HL-60 (cell line): ENCODE data around the gene ARHGAP32.
A peak's percentile ranks its signal among the peaks of the same experiment; 100 is the strongest.
"Not testable (repeated sequence)": the region's sequence is repeated elsewhere in the genome, so short reads cannot be mapped to it uniquely, and the experiment has no call there.

ENCODE experiments used
- DNase-seq, 2 experiments: peaks; one replicate each; pipeline ENCODE4 v3.0.0-alpha.2; 2010 to 2020; ENCODE audit warnings: low read depth in 1 of 2, low spot score in 1 of 2
- H3K27ac ChIP-seq: fragments of 250-450 bp; sonication (Bioruptor Pico); replicated peaks from 2 replicates; pipeline ENCODE4 v1.5.1; 2020; ENCODE audit warnings: mild to moderate bottlenecking, moderate library complexity
- H3K27me3 ChIP-seq: fragments of 250-450 bp; sonication (Bioruptor Pico); 2 replicates; pipeline ENCODE4 v1.5.1; 2021; ENCODE audit warnings: mild to moderate bottlenecking, moderate library complexity; ENCODE audit not compliant: insufficient read depth, poor library complexity, severe bottlenecking
- H3K4me3 ChIP-seq: replicated peaks from 2 replicates; pipeline ENCODE4 v1.5.1; 2011; ENCODE audit warnings: mild to moderate bottlenecking, control low read depth, low read length; ENCODE audit not compliant: insufficient read depth
- GABPA ChIP-seq: IDR thresholded peaks from 2 replicates; pipeline ENCODE4 v1.6.1; 2012; ENCODE audit warnings: low read depth
- POLR2AphosphoS5 ChIP-seq: IDR thresholded peaks from 2 replicates; pipeline ENCODE4 v1.6.1; 2012; ENCODE audit warnings: low read depth
- SPI1 ChIP-seq: IDR thresholded peaks from 2 replicates; pipeline ENCODE4 v1.6.1; 2012; ENCODE audit warnings: low read depth, mild to moderate bottlenecking, borderline replicate concordance
- TF ChIP-seq, protein P1 (sequence below): IDR thresholded peaks from 2 replicates; pipeline ENCODE4 v1.6.1; 2012; ENCODE audit warnings: low read depth; ENCODE audit not compliant: insufficient replicate concordance
- TF ChIP-seq, protein P2 (sequence below): IDR thresholded peaks from one replicate; pipeline ENCODE4 v1.5.1; 2011; ENCODE audit warnings: low read length, control low read depth, inconsistent platforms; ENCODE audit not compliant: insufficient read depth

Gene ARHGAP32

DNA sequence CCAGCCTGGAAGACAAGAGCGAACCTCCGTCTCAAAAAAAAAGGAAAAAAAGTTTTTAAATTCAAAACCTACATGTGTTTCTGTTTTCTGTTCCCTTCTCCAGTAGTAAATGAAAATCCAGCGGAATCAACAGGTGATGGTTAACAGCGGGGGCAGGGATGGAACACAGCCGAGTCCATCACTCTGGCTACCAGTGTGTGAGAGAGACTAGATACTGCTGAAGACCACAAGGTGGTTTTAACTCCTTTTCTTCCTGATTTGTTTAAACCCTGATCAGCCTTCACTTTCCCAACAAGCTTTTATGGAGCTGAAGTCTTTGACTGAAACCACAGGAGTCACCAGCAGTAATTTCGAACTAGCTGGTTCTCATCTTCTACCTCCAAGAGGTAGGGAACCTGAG is 3.6 kb upstream of the ARHGAP32 start:
- no peak overlapping the region for H3K4me3 ChIP-seq
- TF ChIP-seq, protein P1, sequence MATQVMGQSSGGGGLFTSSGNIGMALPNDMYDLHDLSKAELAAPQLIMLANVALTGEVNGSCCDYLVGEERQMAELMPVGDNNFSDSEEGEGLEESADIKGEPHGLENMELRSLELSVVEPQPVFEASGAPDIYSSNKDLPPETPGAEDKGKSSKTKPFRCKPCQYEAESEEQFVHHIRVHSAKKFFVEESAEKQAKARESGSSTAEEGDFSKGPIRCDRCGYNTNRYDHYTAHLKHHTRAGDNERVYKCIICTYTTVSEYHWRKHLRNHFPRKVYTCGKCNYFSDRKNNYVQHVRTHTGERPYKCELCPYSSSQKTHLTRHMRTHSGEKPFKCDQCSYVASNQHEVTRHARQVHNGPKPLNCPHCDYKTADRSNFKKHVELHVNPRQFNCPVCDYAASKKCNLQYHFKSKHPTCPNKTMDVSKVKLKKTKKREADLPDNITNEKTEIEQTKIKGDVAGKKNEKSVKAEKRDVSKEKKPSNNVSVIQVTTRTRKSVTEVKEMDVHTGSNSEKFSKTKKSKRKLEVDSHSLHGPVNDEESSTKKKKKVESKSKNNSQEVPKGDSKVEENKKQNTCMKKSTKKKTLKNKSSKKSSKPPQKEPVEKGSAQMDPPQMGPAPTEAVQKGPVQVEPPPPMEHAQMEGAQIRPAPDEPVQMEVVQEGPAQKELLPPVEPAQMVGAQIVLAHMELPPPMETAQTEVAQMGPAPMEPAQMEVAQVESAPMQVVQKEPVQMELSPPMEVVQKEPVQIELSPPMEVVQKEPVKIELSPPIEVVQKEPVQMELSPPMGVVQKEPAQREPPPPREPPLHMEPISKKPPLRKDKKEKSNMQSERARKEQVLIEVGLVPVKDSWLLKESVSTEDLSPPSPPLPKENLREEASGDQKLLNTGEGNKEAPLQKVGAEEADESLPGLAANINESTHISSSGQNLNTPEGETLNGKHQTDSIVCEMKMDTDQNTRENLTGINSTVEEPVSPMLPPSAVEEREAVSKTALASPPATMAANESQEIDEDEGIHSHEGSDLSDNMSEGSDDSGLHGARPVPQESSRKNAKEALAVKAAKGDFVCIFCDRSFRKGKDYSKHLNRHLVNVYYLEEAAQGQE = no peak
- TF ChIP-seq, protein P2, sequence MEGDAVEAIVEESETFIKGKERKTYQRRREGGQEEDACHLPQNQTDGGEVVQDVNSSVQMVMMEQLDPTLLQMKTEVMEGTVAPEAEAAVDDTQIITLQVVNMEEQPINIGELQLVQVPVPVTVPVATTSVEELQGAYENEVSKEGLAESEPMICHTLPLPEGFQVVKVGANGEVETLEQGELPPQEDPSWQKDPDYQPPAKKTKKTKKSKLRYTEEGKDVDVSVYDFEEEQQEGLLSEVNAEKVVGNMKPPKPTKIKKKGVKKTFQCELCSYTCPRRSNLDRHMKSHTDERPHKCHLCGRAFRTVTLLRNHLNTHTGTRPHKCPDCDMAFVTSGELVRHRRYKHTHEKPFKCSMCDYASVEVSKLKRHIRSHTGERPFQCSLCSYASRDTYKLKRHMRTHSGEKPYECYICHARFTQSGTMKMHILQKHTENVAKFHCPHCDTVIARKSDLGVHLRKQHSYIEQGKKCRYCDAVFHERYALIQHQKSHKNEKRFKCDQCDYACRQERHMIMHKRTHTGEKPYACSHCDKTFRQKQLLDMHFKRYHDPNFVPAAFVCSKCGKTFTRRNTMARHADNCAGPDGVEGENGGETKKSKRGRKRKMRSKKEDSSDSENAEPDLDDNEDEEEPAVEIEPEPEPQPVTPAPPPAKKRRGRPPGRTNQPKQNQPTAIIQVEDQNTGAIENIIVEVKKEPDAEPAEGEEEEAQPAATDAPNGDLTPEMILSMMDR = no peak
- TF ChIP-seq GABPA (no peak), SPI1 (no peak), POLR2AphosphoS5 (no peak)
- H3K27me3 ChIP-seq = no peaks in the 10 kb centered on the region
- H3K27ac ChIP-seq = no peak overlapping the region
- DNase-seq = no peak

DNA sequence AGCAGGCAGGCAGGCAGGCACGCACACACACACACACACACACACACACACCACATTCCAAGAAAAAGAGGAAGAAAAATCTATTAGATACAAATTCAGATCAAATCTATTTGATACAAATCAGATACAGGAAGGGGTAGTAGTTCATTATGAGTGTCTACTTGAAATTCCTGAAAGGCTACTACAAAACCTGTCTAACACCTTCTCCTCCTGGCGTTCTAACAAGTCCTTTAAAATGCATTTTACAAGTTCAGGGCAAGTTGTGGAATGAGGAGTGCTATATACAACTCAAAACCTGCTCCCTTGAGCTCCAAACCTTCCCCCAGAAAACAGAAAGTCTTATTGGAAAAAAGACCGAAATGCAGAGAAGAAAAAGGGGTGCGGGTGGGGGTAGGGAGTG is 476 bp downstream of the ARHGAP32 start:
- Histone ChIP-seq H3K27ac (no peak overlapping the region), H3K4me3 (no peak overlapping the region), H3K27me3 (no peaks in the 10 kb centered on the region)
- no peak for DNase-seq
- TF ChIP-seq GABPA (no peak), SPI1 (no peak)
- TF ChIP-seq, protein P2 = no peak
- TF ChIP-seq, protein P1 = no peak

DNA sequence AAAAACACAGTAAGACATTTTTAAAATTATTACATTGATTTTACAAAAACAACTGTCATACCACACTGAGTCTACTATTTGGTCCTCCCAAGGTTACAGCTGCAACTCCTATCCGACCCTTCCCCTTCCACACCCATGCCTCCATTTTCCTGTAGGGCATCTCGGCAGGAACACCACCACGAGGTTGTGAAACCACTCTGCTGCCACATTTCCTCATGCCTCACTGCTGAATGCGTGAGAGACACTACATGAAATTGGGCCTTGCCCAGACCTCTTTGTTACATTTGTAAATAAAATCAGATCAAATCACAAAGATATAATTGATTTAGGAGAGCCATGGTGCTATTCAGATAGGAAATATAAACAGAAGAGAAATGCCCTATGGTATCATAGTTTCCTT is 2.0 kb downstream of the ARHGAP32 start:
- H3K4me3 ChIP-seq = no peak overlapping the region
- peak in 1 of 2 experiments; percentile 8 for DNase-seq

DNA sequence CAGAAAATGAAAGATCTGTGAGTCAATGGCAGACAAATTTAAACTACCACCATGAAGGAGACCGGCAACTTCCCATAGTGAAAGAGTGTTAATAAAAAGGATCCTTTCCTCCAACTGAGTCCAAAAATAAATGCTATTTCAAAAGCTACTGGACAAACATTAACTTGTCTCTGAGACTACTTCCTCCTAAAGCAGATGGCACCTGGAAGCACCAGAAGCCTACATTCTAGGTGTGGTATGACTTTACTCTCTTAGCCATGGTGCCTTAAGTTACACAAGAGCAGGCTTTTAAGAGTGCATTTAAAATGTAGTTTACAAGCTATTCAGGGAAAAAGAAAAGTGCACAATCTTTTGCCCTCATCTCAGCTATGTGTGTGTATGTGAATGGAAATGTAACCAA is 2.5 kb downstream of the ARHGAP32 start:
- TF ChIP-seq, protein P1 = no peak
- no peak for TF ChIP-seq GABPA
- TF ChIP-seq POLR2AphosphoS5 = no peak
- no peak for TF ChIP-seq SPI1
- TF ChIP-seq, protein P2 = no peak
- DNase-seq = no peak
- Histone ChIP-seq H3K27me3 (no peaks in the 10 kb centered on the region), H3K4me3 (no peak overlapping the region), H3K27ac (no peak overlapping the region)

More for the DNA sequence above, 2.0 kb downstream of the ARHGAP32 start:
- no peak for TF ChIP-seq SPI1
- TF ChIP-seq GABPA = no peak
- H3K27ac ChIP-seq = no peak overlapping the region
- no peaks in the 10 kb centered on the region for H3K27me3 ChIP-seq

DNA sequence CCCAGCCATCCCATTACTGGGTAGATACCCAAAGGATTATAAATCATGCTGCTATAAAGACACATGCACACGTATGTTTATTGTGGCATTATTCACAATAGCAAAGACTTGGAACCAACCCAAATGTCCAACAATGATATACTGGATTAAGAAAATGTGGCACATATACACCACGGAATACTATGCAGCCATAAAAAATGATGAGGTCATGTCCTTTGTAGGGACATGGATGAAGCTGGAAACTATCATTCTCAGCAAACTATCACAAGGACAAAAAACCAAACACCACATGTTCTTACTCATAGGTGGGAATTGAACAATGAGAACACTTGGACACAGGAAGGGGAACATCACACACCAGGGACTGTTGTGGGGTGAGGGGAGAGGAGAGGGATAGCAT is 7.0 kb downstream of the ARHGAP32 start:
- not testable (repeated sequence) for H3K27ac ChIP-seq, DNase-seq, H3K4me3 ChIP-seq, H3K27me3 ChIP-seq
